ENCODE results near the gene FARP2.

DNA sequence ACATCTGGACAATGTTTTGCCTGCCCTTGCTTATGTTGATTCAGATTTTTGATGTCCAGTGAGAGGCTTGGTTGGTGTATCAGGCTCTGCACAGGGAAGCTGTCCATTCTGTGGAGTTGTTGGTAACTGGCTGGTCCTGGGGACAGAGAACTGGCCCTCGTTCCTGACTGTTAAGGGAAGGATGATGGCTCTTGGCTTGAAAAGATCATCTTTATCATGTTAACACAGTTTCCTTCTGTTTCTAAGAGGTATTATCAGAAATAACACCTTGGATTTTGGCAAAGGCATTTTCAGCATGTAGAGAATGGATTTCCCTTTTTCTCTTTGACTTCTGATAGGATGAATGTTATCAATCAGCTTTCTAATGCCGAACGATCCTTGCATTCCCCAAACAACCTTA lies 133.0 kb downstream of the FARP2 start:
- TF ChIP-seq, protein P1, sequence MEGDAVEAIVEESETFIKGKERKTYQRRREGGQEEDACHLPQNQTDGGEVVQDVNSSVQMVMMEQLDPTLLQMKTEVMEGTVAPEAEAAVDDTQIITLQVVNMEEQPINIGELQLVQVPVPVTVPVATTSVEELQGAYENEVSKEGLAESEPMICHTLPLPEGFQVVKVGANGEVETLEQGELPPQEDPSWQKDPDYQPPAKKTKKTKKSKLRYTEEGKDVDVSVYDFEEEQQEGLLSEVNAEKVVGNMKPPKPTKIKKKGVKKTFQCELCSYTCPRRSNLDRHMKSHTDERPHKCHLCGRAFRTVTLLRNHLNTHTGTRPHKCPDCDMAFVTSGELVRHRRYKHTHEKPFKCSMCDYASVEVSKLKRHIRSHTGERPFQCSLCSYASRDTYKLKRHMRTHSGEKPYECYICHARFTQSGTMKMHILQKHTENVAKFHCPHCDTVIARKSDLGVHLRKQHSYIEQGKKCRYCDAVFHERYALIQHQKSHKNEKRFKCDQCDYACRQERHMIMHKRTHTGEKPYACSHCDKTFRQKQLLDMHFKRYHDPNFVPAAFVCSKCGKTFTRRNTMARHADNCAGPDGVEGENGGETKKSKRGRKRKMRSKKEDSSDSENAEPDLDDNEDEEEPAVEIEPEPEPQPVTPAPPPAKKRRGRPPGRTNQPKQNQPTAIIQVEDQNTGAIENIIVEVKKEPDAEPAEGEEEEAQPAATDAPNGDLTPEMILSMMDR (conservative IDR thresholded peaks at IDR 0.05 in 1 of 2, IDR thresholded peaks at IDR 0.05 in 1 of 2; ENCODE audit: low read depth in 1 of 2, low read length in 2 of 2) = no peak
- no peak for TF ChIP-seq EZH2 (IDR thresholded peaks at IDR 0.05; ENCODE audit: low read length, missing control alignments)
